ENCODE results near the gene CSKMT. TPM values are rescaled to one million over a fixed set of nuclear protein-coding genes. Genes with fewer than 3 reads are reported as not detected.
A peak's percentile ranks its signal among the peaks of the same experiment; 100 is the strongest.

Gene CSKMT
- total RNA-seq, 1 experiment from 2014 or later = 49.2 TPM

- H3K56ac ChIP-seq (ENCODE audit: insufficient read length, low read depth, low read length) = no peak within 1 kb of the TSS
- no peaks in the 10 kb centered on the region for H4K20me1 ChIP-seq (ENCODE audit: control insufficient read depth, insufficient read depth, insufficient read length)
- peak within 1 kb of the TSS; percentile 85 to 92 for H3K4me3 Mint-ChIP-seq
- DNase-seq = peak; percentile 81
- no peak within 1 kb of the TSS for H2BK15ac ChIP-seq (ENCODE audit: low read depth, low read length)
- no peak within 1 kb of the TSS for H4K91ac ChIP-seq (ENCODE audit: insufficient read length, low read depth, low read length)
- H3K27me3 ChIP-seq (ENCODE audit: insufficient read depth, low read length) = no peaks in the 10 kb centered on the region
- peak within 1 kb of the TSS; percentile 66 for H3K14ac ChIP-seq (ENCODE audit: insufficient read depth, low read length)
- H3K79me2 ChIP-seq (ENCODE audit: insufficient read depth, low read length) = no peaks in the 10 kb centered on the region
- peak within 1 kb of the TSS; percentile 12 for H3K27ac ChIP-seq (ENCODE audit: insufficient read length, low read depth, low read length)
- H4K5ac ChIP-seq (ENCODE audit: insufficient read length, low read depth, low read length) = peak within 1 kb of the TSS; percentile 19
- no peak within 1 kb of the TSS for H3T11ph ChIP-seq (ENCODE audit: low read length)
- no peaks in the 10 kb centered on the region for H3K9me3 ChIP-seq (ENCODE audit: control insufficient read depth, low read depth, low read length)
- H3K79me1 ChIP-seq (ENCODE audit: insufficient read depth, low read depth, low read length, poor library complexity, severe bottlenecking) = no peaks in the 10 kb centered on the region
- peak within 1 kb of the TSS; percentile 86 for H3K9ac ChIP-seq (ENCODE audit: extremely low read depth, insufficient read length, low read length)
- H3K4me1 Mint-ChIP-seq = peaks cover 15 to 20% of the 10 kb centered on the region in 2 experiments
- H3K9me3 Mint-ChIP-seq = 0 out of 5 replicates have a peak, but pooled peaks cover 0 to 2% of the 10 kb centered on the region in 2 experiments
- no peak within 1 kb of the TSS for H4K8ac ChIP-seq (replicated peaks; ENCODE audit: insufficient read length, low read depth, low read length)
- peak within 1 kb of the TSS; percentile 72 for H3K18ac ChIP-seq (ENCODE audit: insufficient read length, low read depth, low read length)
- H3K36me3 Mint-ChIP-seq (ENCODE audit: insufficient read depth in 1 of 3, low read depth in 3 of 3) = peaks cover 14 to 35% (median 33%) of the 10 kb centered on the region in 3 experiments; a peak in 6 of 7 replicates
- H2BK20ac ChIP-seq (ENCODE audit: low read depth, low read length, poor library complexity, severe bottlenecking) = no peak within 1 kb of the TSS
- no peak within 1 kb of the TSS for H3K23ac ChIP-seq (ENCODE audit: insufficient read length, low read depth, low read length)
- peak within 1 kb of the TSS; percentile 70 to 96 (median 91); a peak in 6 of 7 replicates for H3K27ac Mint-ChIP-seq
- H3K4me1 ChIP-seq (ENCODE audit: insufficient read depth, low read length) = no peaks in the 10 kb centered on the region
- H3K4ac ChIP-seq (ENCODE audit: low read depth, low read length) = no peak within 1 kb of the TSS
- whole genome bisulfite sequencing (ENCODE audit: extremely low coverage, insufficient read length, low lambda C conversion rate) = no CpG with 5 or more reads among the region's 55 CpGs
- H3K4me2 ChIP-seq (ENCODE audit: insufficient read depth, insufficient read length, low read length) = peak within 1 kb of the TSS; percentile 79
- no peak within 1 kb of the TSS for H2BK5ac ChIP-seq (ENCODE audit: insufficient read length, low read length)
- no peak within 1 kb of the TSS for H2BK12ac ChIP-seq (ENCODE audit: insufficient read length, low read depth, low read length)
- no peak within 1 kb of the TSS for H2AFZ ChIP-seq (ENCODE audit: low read length)
- H2AK5ac ChIP-seq (ENCODE audit: insufficient read length, low read length) = no peak within 1 kb of the TSS
- TF ChIP-seq CTCF (conservative IDR thresholded peaks at IDR 0.05) = no peak
- H3K27me3 Mint-ChIP-seq (ENCODE audit: low read depth) = no peaks in the 10 kb centered on the region
- no peak within 1 kb of the TSS for H2BK120ac ChIP-seq (ENCODE audit: low read depth, low read length, poor library complexity, severe bottlenecking)
- H3K23me2 ChIP-seq (ENCODE audit: insufficient read length, low read depth, low read length, poor library complexity, severe bottlenecking) = peaks cover 8% of the 10 kb centered on the region
Observed at GRCh38 chr11:62678770-62679696, 13.9 kb downstream of the CSKMT start, which contains the start of gene UBXN1. Gene UBXN1 (minus strand): TSS chr11:62679073. CDS start chr11:62678923, 150 bp downstream.
